ENCODE data around the gene CALCOCO2.
A peak's percentile ranks its signal among the peaks of the same experiment; 100 is the strongest.

CALCOCO2 gene

GRCh38 chr17:48873209-48873608 is 42.4 kb downstream of the CALCOCO2 start:
- no peak for DNase-seq (ENCODE audit: low read depth in 2 of 2)

DNA sequence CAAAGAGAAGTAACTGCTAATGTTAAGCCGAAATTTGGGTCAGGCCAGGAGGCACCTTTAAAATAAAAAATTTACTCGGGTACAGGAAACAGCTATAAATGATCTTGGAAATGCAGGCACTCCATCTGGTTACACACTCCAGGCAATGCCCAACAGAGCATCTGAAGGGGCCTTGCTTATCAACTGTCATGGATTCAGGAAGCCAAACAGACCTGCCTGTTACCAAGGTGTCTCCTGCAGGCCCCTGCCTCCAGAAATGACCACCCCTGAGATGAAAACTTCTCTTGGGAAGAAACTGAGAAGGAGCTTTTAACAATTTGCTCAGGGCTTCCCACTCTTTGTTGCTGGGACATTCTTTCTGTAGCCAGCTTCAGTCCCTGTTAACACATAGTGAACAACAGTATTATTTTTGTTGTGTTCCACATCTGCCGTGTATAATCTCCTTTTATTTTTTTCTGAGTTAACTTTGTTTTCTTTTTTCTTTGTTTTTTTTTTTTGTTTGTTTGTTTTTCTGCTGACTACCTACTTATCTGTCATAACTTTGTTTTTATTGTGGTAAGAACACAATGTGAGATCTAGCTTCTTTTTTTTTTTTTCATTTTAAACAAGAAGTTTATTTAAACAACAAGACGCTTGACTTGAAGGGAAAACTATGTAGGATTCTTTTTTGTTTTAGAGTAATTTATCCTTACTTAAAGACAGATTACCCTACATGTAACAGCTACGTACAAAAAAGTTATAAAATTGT is 43.0 kb downstream of the CALCOCO2 start:
- DNase-seq (ENCODE audit: low read depth in 2 of 2) = no peak

DNA sequence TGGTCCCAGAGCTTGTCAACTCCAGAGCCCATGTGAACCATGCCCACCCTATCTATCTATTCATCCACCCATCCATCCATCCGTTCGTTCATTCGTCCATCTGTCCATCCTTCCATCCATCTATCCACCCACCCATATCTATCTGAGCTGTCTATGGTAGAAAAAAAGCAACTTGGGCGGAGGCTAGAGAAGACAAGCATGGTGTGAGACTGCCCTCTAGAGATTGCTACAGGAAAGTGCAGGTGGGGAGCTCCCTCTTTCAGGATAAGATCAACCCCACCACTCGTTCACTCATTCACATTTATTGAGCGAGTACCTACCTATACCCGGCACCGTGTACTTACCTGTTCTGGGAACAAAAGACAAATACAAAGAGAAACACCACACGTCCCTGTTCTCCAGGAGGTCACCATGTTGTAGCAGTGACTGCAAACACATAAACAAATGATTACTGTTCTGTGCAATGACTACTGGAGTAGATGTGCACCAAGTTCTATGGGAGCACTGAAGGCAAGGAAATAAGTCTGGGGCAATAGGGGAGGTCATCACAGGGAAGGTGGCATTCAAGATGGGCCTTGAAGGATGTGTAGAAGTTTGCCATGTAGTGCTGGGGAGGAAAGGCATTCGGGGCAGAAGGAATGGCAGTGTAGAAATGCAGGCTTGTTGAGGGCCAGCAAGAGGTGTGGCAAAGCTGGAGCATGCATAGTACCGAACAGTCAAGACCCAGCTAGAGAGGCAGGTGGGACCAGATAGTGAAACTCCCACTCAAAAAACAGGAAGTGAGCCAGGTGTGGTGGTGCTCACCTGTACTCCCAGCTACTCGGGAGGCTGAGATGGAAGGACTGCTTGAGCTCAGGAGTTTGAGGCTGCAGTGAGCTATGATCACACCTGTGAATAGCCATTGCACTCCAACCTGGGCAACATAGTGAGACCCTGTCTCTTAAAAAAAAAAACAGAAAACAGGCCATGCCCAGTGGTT is 48.4 kb downstream of the CALCOCO2 start:
- DNase-seq (ENCODE audit: low read depth in 2 of 2) = peak in 1 of 2 donors; percentile 37

DNA sequence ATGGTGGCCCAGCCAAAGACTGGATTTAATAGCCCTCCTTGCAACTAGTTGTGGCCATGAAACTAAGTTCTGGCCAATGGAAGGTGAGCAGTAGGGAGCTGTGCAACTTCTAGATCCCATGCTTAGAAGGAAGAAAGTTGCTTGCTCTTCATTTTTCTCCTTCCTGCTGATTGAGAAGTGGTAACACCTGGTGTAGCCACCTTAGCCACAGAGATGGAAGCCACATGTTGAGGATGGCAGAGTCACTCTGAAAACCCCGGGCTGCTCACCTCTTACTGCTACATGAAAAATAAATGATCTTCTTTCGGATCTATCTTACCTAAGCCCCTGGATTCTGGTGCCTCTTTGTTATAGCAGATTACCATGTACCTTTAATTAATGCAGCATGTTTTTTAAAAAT is 51.4 kb downstream of the CALCOCO2 start:
- DNase-seq (ENCODE audit: low read depth in 2 of 2) = no peak

- no peak for DNase-seq (ENCODE audit: low read depth in 2 of 2)
Observed at GRCh38 chr17:48883171-48883570, 52.3 kb downstream of the CALCOCO2 start.

- DNase-seq (ENCODE audit: low read depth in 2 of 2) = no peak
Observed at GRCh38 chr17:48890086-48890485, 59.3 kb downstream of the CALCOCO2 start.

GRCh38 chr17:48892940-48893645 is 62.3 kb downstream of the CALCOCO2 start:
- no peak for DNase-seq (ENCODE audit: low read depth in 2 of 2)

DNA sequence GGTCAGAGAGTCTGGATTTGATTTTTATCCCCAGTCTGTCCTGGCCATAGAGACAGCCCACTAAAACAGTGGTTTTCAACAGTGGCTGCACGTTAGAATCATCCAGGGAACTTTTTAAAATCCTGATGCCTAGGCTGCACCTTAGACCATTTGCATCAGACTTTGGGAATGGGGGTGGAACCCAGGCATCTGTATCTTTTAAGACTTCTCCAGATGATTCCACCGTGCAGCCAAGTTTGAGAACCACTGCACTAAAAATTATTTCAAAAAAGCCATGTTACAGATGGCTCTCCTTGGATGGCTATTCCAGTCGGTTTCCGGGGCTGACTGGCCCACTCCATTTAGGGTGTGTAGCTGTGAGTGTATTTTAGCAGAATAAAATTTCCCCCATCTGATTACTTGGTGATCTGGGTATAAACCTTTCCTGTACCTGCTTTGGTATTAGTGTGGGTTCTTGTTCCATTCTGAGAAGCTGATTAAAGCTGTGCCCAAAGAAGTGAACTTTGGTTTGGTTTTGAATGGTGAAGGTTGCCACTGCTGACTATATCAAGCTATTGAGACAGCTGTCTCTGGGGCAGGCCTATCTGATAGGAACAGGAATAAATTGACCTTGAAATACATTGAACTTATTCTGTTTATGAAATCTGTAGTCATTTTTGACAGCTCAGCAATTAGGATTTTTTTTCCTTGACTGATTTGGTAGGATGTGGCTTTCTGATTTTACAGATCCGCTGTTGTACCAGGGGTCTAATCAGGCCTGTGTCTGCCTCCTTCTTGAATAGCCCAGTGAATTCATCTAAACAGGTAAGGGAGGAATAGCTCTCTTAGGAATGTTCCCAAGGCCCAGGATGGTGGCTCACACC is 63.0 kb downstream of the CALCOCO2 start:
- DNase-seq (ENCODE audit: low read depth in 2 of 2) = no peak

DNA sequence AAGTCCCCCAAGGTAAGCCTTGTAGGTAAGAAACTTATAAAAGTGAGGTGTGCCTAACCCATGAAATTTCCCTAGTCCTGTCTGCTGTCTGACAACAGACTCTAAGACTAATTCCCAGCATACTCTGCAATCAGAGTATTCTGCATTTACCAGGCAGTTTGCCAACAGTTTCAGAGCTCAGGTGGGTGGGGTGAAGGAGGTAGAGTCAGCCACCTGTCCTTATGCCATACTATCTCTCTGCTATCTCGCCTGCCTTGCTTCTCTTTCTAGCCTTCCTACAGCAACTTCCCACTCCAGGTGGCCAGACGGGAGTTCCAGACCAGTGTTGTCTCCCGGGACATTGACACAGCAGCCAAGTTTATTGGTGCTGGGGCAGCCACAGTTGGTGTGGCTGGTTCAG is 64.1 kb downstream of the CALCOCO2 start:
- no peak for DNase-seq (ENCODE audit: low read depth in 2 of 2)

GRCh38 chr17:48901241-48901640 is 70.4 kb downstream of the CALCOCO2 start:
- no peak for DNase-seq (ENCODE audit: low read depth in 2 of 2)

- DNase-seq (ENCODE audit: low read depth in 2 of 2) = no peak
Observed at GRCh38 chr17:48903401-48903800, 72.6 kb downstream of the CALCOCO2 start.

GRCh38 chr17:48904428-48904827 is 73.6 kb downstream of the CALCOCO2 start:
- DNase-seq (ENCODE audit: low read depth in 2 of 2) = no peak

DNA sequence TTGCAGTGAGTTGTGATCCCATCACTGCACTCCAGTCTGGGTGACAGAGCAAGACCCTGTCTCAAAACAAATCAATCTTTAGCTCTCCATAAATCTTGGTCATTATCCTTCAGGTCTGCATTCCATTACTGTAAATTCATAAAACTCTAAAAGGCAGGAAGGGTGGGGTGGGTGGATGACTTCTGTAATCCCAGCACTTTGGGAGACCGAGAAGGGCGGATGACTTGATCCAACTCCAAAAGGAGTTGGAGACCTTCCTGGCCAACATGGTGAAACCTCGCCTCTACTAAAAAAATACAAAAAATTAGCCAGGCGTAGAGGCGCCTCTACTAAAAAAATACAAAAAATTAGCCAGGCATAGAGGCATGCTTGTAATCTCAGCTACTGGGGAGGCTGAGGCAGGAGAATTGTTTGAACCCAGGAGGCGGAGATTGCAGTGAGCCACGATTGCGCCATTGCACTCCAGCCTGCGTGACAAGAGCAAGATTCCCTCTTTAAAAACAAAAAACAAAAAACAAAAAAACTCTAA is 75.2 kb downstream of the CALCOCO2 start:
- DNase-seq (ENCODE audit: low read depth in 2 of 2) = no peak

GRCh38 chr17:48907713-48908046 is 76.8 kb downstream of the CALCOCO2 start:
- no peak for DNase-seq (ENCODE audit: low read depth in 2 of 2)

DNA sequence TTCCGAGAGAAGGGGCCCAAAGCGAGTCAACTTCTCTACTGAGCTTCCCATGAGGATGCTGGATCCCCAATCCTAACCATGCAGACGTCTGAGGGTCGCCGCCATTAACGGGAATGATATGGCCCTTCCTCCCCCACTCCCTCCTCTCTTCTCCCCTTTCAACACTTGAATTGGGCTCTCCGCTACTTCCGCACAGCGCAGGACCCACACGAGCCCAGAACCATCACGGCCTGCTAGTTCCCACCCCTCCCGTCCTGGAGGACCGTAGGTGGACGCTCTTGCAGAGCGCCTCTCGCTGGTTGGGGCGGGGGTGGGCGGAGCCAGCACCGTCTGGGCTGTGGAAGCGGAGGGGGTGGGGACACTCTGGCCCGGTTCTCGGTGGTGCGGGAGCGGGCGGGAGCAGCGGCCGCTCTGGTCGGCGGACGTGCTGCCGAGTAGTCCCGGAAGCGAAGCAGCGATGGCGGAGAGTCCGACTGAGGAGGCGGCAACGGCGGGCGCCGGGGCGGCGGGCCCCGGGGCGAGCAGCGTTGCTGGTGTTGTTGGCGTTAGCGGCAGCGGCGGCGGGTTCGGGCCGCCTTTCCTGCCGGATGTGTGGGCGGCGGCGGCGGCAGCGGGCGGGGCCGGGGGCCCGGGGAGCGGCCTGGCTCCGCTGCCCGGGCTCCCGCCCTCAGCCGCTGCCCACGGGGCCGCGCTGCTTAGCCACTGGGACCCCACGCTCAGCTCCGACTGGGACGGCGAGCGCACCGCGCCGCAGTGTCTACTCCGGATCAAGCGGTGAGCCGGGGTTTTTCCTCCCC is 77.4 kb downstream of the CALCOCO2 start, which contains the start of gene UBE2Z:
Gene UBE2Z, plus strand, starts transcription at position 361 of the 797 bp plus-strand sequence. Its CDS starts 97 bp downstream, at position 458.
- peak; percentile 77 to 80 for DNase-seq (ENCODE audit: low read depth in 2 of 2)

GRCh38 chr17:48908853-48909394 is 78.1 kb downstream of the CALCOCO2 start:
- DNase-seq (ENCODE audit: low read depth in 2 of 2) = peak; percentile 83 to 91

DNA sequence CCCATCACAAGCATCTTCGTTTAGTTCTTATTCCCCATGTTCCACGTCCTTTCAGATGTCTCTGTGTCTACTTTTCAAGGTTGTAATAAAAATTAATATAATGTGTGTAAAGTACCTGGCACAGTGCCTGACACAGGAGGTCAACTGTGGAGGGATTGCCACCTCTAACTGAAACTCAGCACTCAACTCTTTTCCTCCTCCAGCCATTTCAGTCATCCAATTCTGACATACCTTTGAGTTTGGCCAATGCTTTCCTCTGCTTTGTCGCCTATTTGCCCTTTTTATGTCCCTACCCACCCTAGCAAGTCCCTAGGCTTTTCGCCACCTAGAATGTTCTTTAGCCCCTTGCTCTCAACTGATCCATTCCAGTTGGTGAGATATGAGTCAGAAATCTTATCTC is 78.9 kb downstream of the CALCOCO2 start:
- DNase-seq (ENCODE audit: low read depth in 2 of 2) = no peak

GRCh38 chr17:48910370-48910769 is 79.5 kb downstream of the CALCOCO2 start:
- DNase-seq (ENCODE audit: low read depth in 2 of 2) = no peak

DNA sequence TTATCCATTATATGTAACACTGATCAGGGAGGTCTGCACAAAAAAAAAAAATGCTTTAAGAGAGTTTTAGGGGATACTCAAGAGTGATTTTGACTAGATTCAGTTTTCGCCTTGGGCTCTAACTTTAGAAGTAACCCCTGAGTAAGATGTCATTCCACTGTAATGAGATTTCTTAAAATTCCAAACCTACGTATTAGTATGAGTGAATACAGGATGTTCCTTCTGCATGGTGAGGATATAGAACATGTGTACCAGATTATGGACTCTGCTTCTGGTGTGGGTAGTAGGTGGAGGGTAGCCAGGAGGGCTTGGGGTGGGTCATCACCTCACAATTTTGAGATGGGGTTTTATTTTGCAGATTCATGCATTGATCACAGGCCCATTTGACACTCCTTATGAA is 81.6 kb downstream of the CALCOCO2 start:
- no peak for DNase-seq (ENCODE audit: low read depth in 2 of 2)
